ENCODE results near the gene FBXL13. TPM values are rescaled to one million over a fixed set of nuclear protein-coding genes. Genes with fewer than 3 reads are reported as not detected.
A peak's percentile ranks its signal among the peaks of the same experiment; 100 is the strongest.
"Not testable (repeated sequence)": the region's sequence is repeated elsewhere in the genome, so short reads cannot be mapped to it uniquely, and the experiment has no call there.

The FBXL13 gene
- total RNA-seq, 4 donors from 2014 or later: 0.35 to 2.6 (median 1.3) TPM; not detected in 1

DNA sequence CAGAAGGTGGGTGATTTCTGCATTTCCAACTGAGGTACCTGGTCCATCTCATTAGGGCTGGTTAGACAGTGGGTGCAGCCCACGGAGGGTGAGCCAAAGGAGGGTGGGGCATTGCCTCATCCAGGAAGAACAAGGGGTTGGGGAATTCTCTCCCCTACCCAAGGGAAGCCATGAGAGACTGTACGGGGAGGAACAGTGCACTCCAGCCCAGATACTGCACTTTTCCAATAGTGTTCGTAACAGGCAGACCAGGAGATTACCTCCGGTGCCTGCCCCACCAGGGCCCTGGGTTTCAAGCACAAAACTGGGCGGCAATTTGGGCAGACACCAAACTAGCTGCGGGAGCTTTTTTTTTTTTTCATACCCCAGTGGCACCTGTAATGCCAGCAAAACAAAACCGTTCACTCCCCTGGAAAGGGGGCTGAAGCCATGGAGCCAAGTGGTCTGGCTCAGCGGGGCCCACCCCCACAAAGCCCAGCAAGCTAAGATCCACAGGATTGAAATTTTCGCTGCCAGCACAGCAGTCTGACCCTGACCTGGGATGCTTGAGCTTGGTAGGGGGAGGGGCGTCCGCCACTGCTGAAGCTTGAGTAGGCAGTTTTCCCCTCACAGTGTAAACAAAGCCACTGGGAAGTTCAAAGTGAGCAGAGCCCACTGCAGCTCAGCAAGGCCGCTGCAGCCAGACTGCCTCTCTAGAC is 31.6 kb upstream of the FBXL13 start:
- Histone ChIP-seq H3K27ac (no peak overlapping the region), H3K4me1 (no peaks in the 10 kb centered on the region), H3K27me3 (no peaks in the 10 kb centered on the region), H3K4me3 (no peak overlapping the region), H3K9me3 (no peaks in the 10 kb centered on the region), H3K36me3 (peaks cover 0 to 33% (median 3%) of the 10 kb centered on the region in 3 donors)
- DNase-seq: no peak
- TF ChIP-seq, protein P1, sequence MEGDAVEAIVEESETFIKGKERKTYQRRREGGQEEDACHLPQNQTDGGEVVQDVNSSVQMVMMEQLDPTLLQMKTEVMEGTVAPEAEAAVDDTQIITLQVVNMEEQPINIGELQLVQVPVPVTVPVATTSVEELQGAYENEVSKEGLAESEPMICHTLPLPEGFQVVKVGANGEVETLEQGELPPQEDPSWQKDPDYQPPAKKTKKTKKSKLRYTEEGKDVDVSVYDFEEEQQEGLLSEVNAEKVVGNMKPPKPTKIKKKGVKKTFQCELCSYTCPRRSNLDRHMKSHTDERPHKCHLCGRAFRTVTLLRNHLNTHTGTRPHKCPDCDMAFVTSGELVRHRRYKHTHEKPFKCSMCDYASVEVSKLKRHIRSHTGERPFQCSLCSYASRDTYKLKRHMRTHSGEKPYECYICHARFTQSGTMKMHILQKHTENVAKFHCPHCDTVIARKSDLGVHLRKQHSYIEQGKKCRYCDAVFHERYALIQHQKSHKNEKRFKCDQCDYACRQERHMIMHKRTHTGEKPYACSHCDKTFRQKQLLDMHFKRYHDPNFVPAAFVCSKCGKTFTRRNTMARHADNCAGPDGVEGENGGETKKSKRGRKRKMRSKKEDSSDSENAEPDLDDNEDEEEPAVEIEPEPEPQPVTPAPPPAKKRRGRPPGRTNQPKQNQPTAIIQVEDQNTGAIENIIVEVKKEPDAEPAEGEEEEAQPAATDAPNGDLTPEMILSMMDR (IDR thresholded peaks at IDR 0.05): no peak
- TF ChIP-seq POLR2A (IDR thresholded peaks at IDR 0.05): no peak

GRCh38 chr7:103101543-103101942 is 26.9 kb upstream of the FBXL13 start:
- H3K4me3 ChIP-seq: no peak overlapping the region
- H3K4me1 ChIP-seq: no peaks in the 10 kb centered on the region
- no peak for TF ChIP-seq POLR2A (IDR thresholded peaks at IDR 0.05)
- TF ChIP-seq, protein P1 (IDR thresholded peaks at IDR 0.05): no peak
- DNase-seq: no peak
- no peaks in the 10 kb centered on the region for H3K27me3 ChIP-seq
- H3K27ac ChIP-seq: no peak overlapping the region
- peaks cover 0 to 51% (median 3%) of the 10 kb centered on the region in 3 donors for H3K36me3 ChIP-seq
- no peaks in the 10 kb centered on the region for H3K9me3 ChIP-seq

DNA sequence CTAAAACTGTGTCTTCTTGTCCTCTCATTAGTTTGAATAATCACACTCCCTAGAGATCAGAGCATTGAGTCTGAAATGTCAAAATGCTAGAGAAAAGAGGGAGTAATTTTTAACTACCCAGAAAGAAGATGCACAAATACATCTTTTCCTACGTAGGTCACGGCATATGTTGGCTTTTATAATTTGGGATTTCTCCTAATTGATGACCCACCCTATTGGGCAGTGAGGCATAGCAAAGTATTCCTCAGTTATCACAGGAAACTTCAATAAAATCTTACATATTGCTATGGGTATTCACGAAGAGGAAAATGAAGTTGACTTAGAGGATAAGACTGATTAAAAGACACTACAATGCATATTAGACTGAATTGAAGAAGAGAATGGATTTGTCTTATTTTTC is 25.8 kb upstream of the FBXL13 start:
- TF ChIP-seq, protein P1 (IDR thresholded peaks at IDR 0.05): no peak
- no peak for TF ChIP-seq POLR2A (IDR thresholded peaks at IDR 0.05)
- H3K36me3 ChIP-seq: peaks cover 0 to 47% (median 3%) of the 10 kb centered on the region in 3 donors
- H3K9me3 ChIP-seq: no peaks in the 10 kb centered on the region
- no peak overlapping the region for H3K27ac ChIP-seq
- H3K4me1 ChIP-seq: no peaks in the 10 kb centered on the region
- H3K4me3 ChIP-seq: no peak overlapping the region
- no peaks in the 10 kb centered on the region for H3K27me3 ChIP-seq
- DNase-seq: no peak

DNA sequence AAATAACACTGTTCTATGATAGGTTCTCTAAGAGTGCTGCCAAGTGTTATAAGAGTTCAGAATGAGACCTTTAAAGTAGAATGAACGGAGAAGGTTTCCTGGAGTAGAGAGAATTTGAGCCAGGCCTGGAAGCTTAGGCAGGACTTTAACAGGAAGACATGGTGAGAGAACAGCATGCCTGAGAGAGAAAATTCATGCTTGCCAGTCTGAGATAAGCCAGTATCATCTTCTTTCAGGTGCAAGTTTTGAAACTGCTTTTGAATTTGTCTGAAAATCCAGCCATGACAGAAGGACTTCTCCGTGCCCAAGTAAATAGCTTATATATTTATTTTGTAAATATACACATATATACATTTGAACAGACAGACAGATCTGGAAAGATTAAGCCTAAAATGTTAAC is 22.4 kb upstream of the FBXL13 start:
- Histone ChIP-seq H3K4me1 (no peaks in the 10 kb centered on the region), H3K4me3 (no peak overlapping the region), H3K9me3 (no peaks in the 10 kb centered on the region), H3K36me3 (peaks cover 0 to 42% (median 3%) of the 10 kb centered on the region in 3 donors), H3K27ac (no peak overlapping the region), H3K27me3 (no peaks in the 10 kb centered on the region)
- TF ChIP-seq POLR2A (IDR thresholded peaks at IDR 0.05): no peak
- TF ChIP-seq, protein P1 (IDR thresholded peaks at IDR 0.05): no peak
- DNase-seq: no peak

GRCh38 chr7:103095558-103095957 is 21.0 kb upstream of the FBXL13 start:
- not testable (repeated sequence) for DNase-seq, H3K4me1 ChIP-seq, H3K4me3 ChIP-seq, H3K9me3 ChIP-seq, H3K27ac ChIP-seq, H3K27me3 ChIP-seq
- H3K36me3 ChIP-seq: peaks cover 0 to 32% (median 0%) of the 10 kb centered on the region in 3 donors

DNA sequence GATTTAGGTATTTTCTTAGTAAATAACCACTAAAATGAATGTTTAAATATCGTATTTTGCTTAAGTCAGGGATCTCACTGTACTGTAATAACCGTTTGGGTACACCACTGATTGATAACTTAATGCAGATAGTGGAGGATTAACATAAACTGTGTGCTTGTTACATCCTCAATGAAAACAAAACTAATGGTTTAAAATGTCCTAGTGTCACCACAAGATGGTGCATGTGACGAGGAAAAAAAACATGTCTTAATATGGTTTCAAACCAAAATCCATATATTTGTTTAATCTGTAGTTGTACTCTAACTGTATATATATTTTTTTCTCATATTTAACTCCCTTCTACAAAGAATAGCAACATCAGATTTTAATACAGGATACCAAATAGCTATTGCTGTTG is 19.5 kb upstream of the FBXL13 start:
- H3K4me1 ChIP-seq: no peaks in the 10 kb centered on the region
- H3K36me3 ChIP-seq: peaks cover 0 to 28% (median 0%) of the 10 kb centered on the region in 3 donors
- no peak overlapping the region for H3K27ac ChIP-seq
- no peaks in the 10 kb centered on the region for H3K9me3 ChIP-seq
- H3K27me3 ChIP-seq: no peaks in the 10 kb centered on the region
- TF ChIP-seq, protein P1 (IDR thresholded peaks at IDR 0.05): peak in 3 of 6 experiments; percentile 34 to 46 (median 35)
- TF ChIP-seq POLR2A (IDR thresholded peaks at IDR 0.05): no peak
- no peak for DNase-seq
- H3K4me3 ChIP-seq: no peak overlapping the region
